Activated T-cell treated with anti-CD3 and anti-CD28 coated beads for 24 hours (primary cell): ENCODE data around the gene TMA16.

Experiments used
- DNase-seq: peaks from one replicate; pipeline ENCODE4 v3.0.0-alpha.2; 2020; ENCODE audit warnings: low read depth

TMA16 gene

GRCh38 chr4:163563592-163563991, 69.1 kb downstream of the TMA16 start:
- no peak for DNase-seq

- DNase-seq = no peak
Measured at GRCh38 chr4:163564221-163564720, 69.8 kb downstream of the TMA16 start.

- DNase-seq = no peak
Measured at GRCh38 chr4:163565226-163566135, 71.0 kb downstream of the TMA16 start.

- no peak for DNase-seq
Measured at GRCh38 chr4:163566257-163566796, 71.8 kb downstream of the TMA16 start.

- no peak for DNase-seq
Measured at GRCh38 chr4:163568843-163569242, 74.4 kb downstream of the TMA16 start.
